Smooth muscle cell (in vitro differentiated cells): ENCODE measurements around the gene PTPN1. TPM values are rescaled to one million over a fixed set of nuclear protein-coding genes. Genes with fewer than 3 reads are reported as not detected.
"Not testable (repeated sequence)": the region's sequence is repeated elsewhere in the genome, so short reads cannot be mapped to it uniquely, and the experiment has no call there.

Experiments
- DNase-seq: peaks from one replicate; lab custom pipeline; 2025; ENCODE audit not compliant: unreplicated experiment; lab: John Stamatoyannopoulos, UW
- H2AFZ ChIP-seq: fragments of 200-600 bp; sonication (generic); 2 replicates; pipeline ENCODE4 v1.6.0; 2016; ENCODE audit warnings: antibody characterized with exemption, low read depth, mild to moderate bottlenecking
- H3F3A ChIP-seq: fragments of 200-600 bp; sonication (generic); 2 replicates; pipeline ENCODE4 v1.6.0; 2017; ENCODE audit warnings: antibody characterized with exemption, low read depth
- H3K27ac ChIP-seq: fragments of 200-600 bp; sonication (generic); 2 replicates; pipeline ENCODE4 v1.5.1; 2016; ENCODE audit warnings: low read depth, mild to moderate bottlenecking
- H3K27me3 ChIP-seq: fragments of 200-600 bp; sonication (generic); 2 replicates; pipeline ENCODE4 v1.6.1; 2016; ENCODE audit warnings: low read depth, mild to moderate bottlenecking
- H3K36me3 ChIP-seq: fragments of 200-600 bp; sonication (generic); 2 replicates; pipeline ENCODE4 v1.5.1; 2016; ENCODE audit warnings: low read depth
- H3K4me1 ChIP-seq: fragments of 200-600 bp; sonication (generic); 2 replicates; pipeline ENCODE4 v1.5.1; 2016; ENCODE audit warnings: low read depth
- H3K4me2 ChIP-seq: fragments of 200-600 bp; sonication (generic); 2 replicates; pipeline ENCODE4 v1.6.0; 2016; ENCODE audit warnings: mild to moderate bottlenecking
- H3K4me3 ChIP-seq: fragments of 200-600 bp; sonication (generic); 2 replicates; pipeline ENCODE4 v1.5.1; 2016; ENCODE audit warnings: mild to moderate bottlenecking
- H3K79me2 ChIP-seq: fragments of 200-600 bp; sonication (generic); 2 replicates; pipeline ENCODE4 v1.6.0; 2016; ENCODE audit warnings: low read depth, mild to moderate bottlenecking
- H3K9ac ChIP-seq: fragments of 200-600 bp; sonication (generic); 2 replicates; pipeline ENCODE4 v1.6.0; 2016; ENCODE audit warnings: low read depth
- H3K9me3 ChIP-seq: fragments of 200-600 bp; sonication (generic); replicated peaks from 2 replicates; pipeline ENCODE4 v1.5.1; 2016; ENCODE audit warnings: low read depth
- H4K20me1 ChIP-seq: fragments of 200-600 bp; sonication (generic); 2 replicates; pipeline ENCODE4 v1.6.0; 2016; ENCODE audit warnings: low read depth
- WGBS: methylation state at CpG from one replicate; pipeline ENCODE4 v1.1.7; 2016; ENCODE audit warnings: low lambda C conversion rate; 5-methylcytosine and 5-hydroxymethylcytosine counted together
- polyA plus RNA-seq: library from polyadenylated mRNA; unstranded; fragments of >200 nt; fragmentation: Nextera tagmentation; extraction: Ambion mirVana; gene quantifications from 2 replicates; pipeline ENCODE4 v1.2.1, GENCODE V29; 2016
- total RNA-seq: library from RNA; depleted of rRNA; stranded (reverse); fragments of >200 nt; gene quantifications from 2 replicates; pipeline ENCODE4 v1.2.3, GENCODE V29; 2014
- TF ChIP-seq, protein P1 (sequence below): fragments of 200-600 bp; sonication (generic); IDR thresholded peaks from 2 replicates; pipeline ENCODE4 v1.5.1; 2017; ENCODE audit warnings: borderline replicate concordance, mild to moderate bottlenecking, antibody characterized with exemption; ENCODE audit not compliant: insufficient read depth, poor library complexity, severe bottlenecking

PTPN1 gene
- total and polyA plus RNA-seq, 2 experiments from 2014 or later: 16.1 to 28.9 TPM

DNA sequence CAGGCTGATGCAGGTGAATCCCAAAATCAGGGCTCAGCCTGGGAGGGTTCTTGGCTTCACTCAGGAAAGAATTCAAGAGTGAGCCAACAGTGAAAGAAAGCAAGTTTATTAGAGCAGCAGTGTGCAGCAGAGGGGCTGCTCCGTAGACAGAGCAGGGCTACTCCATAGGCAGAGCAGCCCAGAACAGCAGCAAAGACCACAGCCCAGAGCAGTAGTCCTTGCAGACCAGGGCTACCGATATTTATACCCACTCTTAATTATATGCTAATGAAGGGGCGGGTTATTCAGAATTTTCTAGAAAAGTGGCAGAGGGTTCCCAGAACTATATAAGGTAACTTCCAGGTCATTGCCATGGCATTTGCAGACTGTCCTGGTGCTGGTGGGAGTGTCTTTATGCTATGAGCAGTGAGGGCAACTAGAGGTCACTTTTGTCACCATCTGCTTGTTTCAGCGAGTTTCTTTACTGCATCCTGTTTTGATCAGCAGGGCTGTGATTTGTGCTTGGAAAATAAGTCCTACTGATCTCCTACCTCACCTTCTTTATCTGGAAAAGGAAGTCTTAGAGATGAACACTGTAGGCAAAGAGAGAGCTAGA is 39.8 kb upstream of the PTPN1 start:
- H3K79me2 ChIP-seq: no peaks in the 10 kb centered on the region
- H3K4me3 ChIP-seq: no peak overlapping the region
- H3F3A ChIP-seq: no peaks in the 10 kb centered on the region
- no peaks in the 10 kb centered on the region for H3K27me3 ChIP-seq
- H3K4me1 ChIP-seq: no peaks in the 10 kb centered on the region
- no peak for DNase-seq
- H3K9ac ChIP-seq: no peak overlapping the region
- TF ChIP-seq, protein P1, sequence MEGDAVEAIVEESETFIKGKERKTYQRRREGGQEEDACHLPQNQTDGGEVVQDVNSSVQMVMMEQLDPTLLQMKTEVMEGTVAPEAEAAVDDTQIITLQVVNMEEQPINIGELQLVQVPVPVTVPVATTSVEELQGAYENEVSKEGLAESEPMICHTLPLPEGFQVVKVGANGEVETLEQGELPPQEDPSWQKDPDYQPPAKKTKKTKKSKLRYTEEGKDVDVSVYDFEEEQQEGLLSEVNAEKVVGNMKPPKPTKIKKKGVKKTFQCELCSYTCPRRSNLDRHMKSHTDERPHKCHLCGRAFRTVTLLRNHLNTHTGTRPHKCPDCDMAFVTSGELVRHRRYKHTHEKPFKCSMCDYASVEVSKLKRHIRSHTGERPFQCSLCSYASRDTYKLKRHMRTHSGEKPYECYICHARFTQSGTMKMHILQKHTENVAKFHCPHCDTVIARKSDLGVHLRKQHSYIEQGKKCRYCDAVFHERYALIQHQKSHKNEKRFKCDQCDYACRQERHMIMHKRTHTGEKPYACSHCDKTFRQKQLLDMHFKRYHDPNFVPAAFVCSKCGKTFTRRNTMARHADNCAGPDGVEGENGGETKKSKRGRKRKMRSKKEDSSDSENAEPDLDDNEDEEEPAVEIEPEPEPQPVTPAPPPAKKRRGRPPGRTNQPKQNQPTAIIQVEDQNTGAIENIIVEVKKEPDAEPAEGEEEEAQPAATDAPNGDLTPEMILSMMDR: no peak
- no peaks in the 10 kb centered on the region for H3K9me3 ChIP-seq
- no peaks in the 10 kb centered on the region for H4K20me1 ChIP-seq
- H2AFZ ChIP-seq: no peak overlapping the region
- WGBS: 83% methylated on average over 4 of the region's 4 CpGs
- H3K36me3 ChIP-seq: no peaks in the 10 kb centered on the region
- no peak overlapping the region for H3K27ac ChIP-seq
- no peak overlapping the region for H3K4me2 ChIP-seq

DNA sequence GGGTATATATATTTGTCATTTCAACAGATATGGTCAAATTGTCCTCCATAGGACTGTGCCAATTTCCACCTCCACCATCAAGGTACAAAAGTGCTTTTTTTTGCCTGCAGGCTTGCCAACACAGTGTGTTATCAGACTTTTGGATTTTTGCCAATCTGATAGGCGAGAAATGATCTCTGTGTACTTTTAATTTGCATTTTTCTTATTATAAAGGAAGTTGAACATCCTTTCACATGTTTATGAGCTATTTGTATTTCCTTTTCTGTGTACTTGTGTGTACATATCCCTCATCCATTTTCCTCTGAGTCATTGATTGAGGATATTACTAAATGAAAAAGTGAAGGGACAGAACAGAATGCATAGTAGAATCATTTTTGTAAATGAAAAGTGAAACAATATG is 39.0 kb upstream of the PTPN1 start:
- Histone ChIP-seq H3K9me3 (no peaks in the 10 kb centered on the region), H3K4me1 (no peaks in the 10 kb centered on the region), H3K27ac (no peak overlapping the region), H3K79me2 (no peaks in the 10 kb centered on the region), H3K36me3 (no peaks in the 10 kb centered on the region), H3K27me3 (no peaks in the 10 kb centered on the region), H2AFZ (no peak overlapping the region), H3K9ac (no peak overlapping the region), H3F3A (no peaks in the 10 kb centered on the region), H4K20me1 (no peaks in the 10 kb centered on the region), H3K4me2 (no peak overlapping the region), H3K4me3 (no peak overlapping the region)
- 74% methylated on average over 1 of the region's 1 CpG for WGBS
- TF ChIP-seq, protein P1: no peak
- DNase-seq: no peak

DNA sequence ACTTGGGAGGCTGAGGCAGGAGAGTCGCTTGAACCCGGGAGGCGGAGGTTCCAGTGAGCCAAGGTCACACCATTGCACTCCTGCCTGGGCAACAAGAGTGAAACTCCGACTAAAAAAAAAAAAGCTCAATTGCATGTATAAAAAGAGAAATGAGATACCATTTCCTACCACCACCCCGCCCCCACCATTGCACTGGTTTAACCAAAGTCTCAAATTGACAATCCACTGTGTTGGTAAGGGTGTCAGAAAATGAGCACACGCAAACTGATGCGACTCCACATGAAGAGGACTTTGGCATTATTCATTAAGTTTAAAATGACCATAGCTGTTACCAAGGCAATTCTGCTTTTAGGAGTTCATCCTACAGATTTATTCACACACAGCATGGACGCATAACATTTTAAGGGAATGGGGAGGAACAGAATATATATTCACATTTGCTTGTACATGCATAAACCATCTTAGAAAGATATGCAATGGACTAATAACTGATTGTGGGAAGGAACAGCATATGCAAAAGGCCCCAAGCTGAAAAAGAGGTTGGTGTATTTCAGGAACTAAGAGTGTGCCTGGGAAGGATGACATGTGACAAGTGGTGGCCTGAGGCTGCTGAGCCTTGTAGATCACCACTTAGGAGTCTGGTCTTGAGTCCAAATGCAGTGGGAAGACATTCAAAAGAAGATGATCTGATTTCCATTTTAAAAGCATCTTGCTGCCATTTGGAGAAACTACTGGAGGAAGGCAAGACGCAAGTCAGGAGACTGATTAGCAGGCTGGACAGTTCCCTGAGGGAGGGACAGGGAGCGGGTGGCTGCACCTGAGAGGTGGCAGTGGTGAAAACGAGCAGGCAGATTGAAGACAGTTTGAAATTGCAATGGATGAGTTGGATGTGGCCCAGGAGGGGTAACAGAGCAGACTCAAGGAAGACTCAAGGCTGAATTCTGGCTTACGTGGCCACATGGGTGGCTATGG is 37.2 kb upstream of the PTPN1 start:
- Histone ChIP-seq H2AFZ (no peak overlapping the region), H4K20me1 (no peaks in the 10 kb centered on the region), H3K9ac (no peak overlapping the region), H3F3A (no peaks in the 10 kb centered on the region), H3K4me2 (no peak overlapping the region), H3K4me1 (no peaks in the 10 kb centered on the region), H3K9me3 (no peaks in the 10 kb centered on the region), H3K27ac (no peak overlapping the region), H3K4me3 (no peak overlapping the region), H3K36me3 (no peaks in the 10 kb centered on the region), H3K27me3 (no peaks in the 10 kb centered on the region), H3K79me2 (no peaks in the 10 kb centered on the region)
- TF ChIP-seq, protein P1: no peak
- WGBS: 89% methylated on average over 12 of the region's 12 CpGs
- DNase-seq: no peak

DNA sequence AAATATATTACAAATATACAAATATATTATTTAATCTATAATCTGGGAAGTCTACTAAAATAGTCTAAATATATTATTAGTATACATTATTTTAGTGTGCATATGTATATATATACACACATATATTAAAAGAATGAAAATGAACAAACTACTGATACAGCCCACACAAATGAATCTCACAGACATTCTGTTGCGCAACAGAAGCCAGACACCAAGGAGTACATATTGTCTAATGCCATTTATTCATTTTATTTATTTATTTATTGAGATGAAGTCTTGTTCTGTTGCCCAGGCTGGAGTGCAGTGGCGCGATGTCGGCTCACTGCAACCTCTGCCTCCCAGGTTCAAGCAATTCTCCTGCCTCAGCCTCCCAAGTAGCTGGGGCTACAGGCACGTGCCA is 35.8 kb upstream of the PTPN1 start:
- not testable (repeated sequence) for H2AFZ ChIP-seq, H3K4me1 ChIP-seq

More for the DNA sequence above, 35.8 kb upstream of the PTPN1 start:
- not testable (repeated sequence) for H3K4me3 ChIP-seq, H4K20me1 ChIP-seq, H3K36me3 ChIP-seq, H3F3A ChIP-seq, H3K4me2 ChIP-seq, H3K9me3 ChIP-seq, H3K79me2 ChIP-seq, DNase-seq, H3K27me3 ChIP-seq, H3K27ac ChIP-seq, H3K9ac ChIP-seq
- 95% methylated on average over 5 of the region's 5 CpGs for WGBS
